Measurements from ENCODE around the gene PIMREG. TPM values are rescaled to one million over a fixed set of nuclear protein-coding genes. Genes with fewer than 3 reads are reported as not detected.

Gene PIMREG
- total RNA-seq, 4 donors from 2014 or later, result 0.31 to 0.59 TPM; not detected in 2

DNA sequence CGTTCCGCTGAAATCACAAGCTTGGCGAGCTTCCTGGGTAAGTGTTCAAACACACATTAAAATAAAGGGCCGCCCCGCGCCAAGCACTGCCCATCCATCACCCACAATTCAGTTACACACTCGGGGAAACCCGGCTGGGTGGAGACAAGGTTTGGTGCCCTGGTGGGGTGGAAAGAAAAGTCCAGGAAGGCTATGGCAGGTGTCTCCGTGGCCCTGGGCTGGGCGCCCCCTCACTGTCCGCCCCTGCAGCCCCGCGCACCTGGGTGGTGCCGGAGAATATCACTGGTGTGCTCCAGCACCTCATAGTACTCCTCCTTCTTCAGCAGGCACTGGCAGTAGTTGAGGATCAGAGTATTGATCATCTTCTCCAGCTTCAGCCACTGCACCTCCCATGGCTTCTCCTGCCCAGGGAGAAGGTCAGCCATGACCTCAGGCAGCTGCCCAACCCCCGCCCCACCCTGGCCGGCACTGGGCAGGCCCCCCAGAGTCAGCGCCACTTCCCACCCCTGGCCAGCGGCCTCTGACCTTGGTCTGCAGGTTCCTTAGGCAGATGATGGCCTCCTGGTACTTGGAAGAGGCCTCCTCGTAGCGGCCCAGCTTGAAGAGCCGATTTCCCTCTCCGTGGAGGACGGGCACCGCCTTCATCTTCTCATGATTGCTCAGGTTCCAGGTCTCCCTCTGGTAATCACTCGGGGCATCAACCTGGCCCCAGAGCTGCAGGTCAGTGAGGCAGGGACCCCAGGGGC lies 17.7 kb upstream of the PIMREG start:
- no peak for ATAC-seq
- peaks cover 0 to 5% (median 0%) of the 10 kb centered on the region in 3 donors for H3K4me1 ChIP-seq
- H3K9me3 ChIP-seq, result peaks cover 0 to 8% (median 0%) of the 10 kb centered on the region in 3 donors
- H3K27ac ChIP-seq, result no peak overlapping the region
- no peak overlapping the region for H3K4me3 ChIP-seq
- H3K36me3 ChIP-seq, result no peaks in the 10 kb centered on the region
- H3K27me3 ChIP-seq, result peaks cover 39% of the 10 kb centered on the region
- 83 to 84% methylated on average over 3 to 8 of the region's 25 CpGs for WGBS, 2 donors (ENCODE audit: low coverage in 1 of 2)
- TF ChIP-seq CTCF (IDR thresholded peaks at IDR 0.05), result no peak
- TF ChIP-seq POLR2AphosphoS5 (IDR thresholded peaks at IDR 0.05), result no peak
- no peak for TF ChIP-seq EP300 (IDR thresholded peaks at IDR 0.05)
- no peak for TF ChIP-seq POLR2A (IDR thresholded peaks at IDR 0.05)

DNA sequence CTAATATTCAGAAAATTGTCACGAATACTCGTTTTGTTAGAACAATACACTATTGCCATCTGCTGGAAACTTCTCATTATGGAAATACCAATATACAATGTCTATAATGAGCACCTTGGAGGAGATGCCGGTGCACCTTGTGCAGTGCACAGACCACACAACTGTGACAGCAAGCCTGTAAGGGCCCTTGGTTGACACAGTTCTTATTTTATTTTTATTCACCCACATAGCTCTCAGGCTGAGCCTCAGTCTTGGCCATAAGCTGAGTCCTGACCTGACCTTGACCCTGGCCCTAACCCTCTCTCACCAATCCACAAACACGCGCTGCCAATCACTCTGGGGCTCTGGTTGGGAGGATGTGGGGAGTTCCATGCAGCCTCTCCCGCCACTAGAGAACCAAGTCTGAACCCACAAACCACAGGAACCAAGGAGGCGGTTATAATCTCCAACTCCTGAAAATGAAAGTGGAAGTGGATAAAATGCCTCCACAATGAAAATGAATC lies 16.9 kb upstream of the PIMREG start:
- Histone ChIP-seq H3K36me3 (no peaks in the 10 kb centered on the region), H3K27ac (no peak overlapping the region), H3K4me3 (no peak overlapping the region), H3K27me3 (peaks cover 31% of the 10 kb centered on the region), H3K9me3 (peaks cover 0 to 8% (median 0%) of the 10 kb centered on the region in 3 donors), H3K4me1 (no peaks in the 10 kb centered on the region)
- no peak for ATAC-seq
- WGBS, 2 donors (ENCODE audit: low coverage in 1 of 2), result 63 to 77% methylated on average over 7 of the region's 7 CpGs
- no peak for TF ChIP-seq POLR2AphosphoS5 (IDR thresholded peaks at IDR 0.05)
- no peak for TF ChIP-seq EP300 (IDR thresholded peaks at IDR 0.05)
- no peak for TF ChIP-seq POLR2A (IDR thresholded peaks at IDR 0.05)
- TF ChIP-seq CTCF (IDR thresholded peaks at IDR 0.05), result no peak

GRCh38 chr17:6428207-6428965 lies 15.9 kb upstream of the PIMREG start:
- TF ChIP-seq CTCF (IDR thresholded peaks at IDR 0.05), result no peak
- TF ChIP-seq POLR2A (IDR thresholded peaks at IDR 0.05), result no peak
- no peak for TF ChIP-seq EP300 (IDR thresholded peaks at IDR 0.05)
- 100% methylated on average over 1 of the region's 17 CpGs; no CpG with 5 or more reads in 1 of the 2 donors for WGBS, 2 donors (ENCODE audit: low coverage in 1 of 2)
- Histone ChIP-seq H3K4me3 (no peak overlapping the region), H3K4me1 (no peaks in the 10 kb centered on the region), H3K36me3 (no peaks in the 10 kb centered on the region), H3K9me3 (peaks cover 0 to 8% (median 0%) of the 10 kb centered on the region in 3 donors), H3K27me3 (peaks cover 20% of the 10 kb centered on the region), H3K27ac (no peak overlapping the region)
- no peak for ATAC-seq

DNA sequence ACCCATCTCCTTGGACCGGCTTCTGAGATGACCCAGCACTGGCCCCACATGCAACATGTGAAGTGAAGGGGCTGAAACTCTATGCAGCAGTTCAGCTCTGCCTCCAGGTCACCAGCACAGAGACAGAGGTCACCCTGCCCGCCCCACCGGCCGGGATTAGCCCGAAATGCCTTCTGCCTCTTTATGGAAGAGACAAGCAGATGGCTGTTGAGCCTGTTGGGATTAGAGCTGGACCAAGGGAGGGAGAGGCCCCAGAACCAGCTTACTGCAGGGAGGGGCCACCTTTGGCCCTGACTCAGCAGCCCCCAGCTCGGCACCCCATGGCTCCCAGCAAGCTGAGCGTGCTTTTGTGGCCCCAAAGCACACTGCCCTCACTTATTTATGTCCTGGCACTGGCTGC lies 15.0 kb upstream of the PIMREG start:
- Histone ChIP-seq H3K9me3 (peaks cover 0 to 8% (median 0%) of the 10 kb centered on the region in 3 donors), H3K27me3 (peaks cover 12% of the 10 kb centered on the region), H3K27ac (no peak overlapping the region), H3K36me3 (no peaks in the 10 kb centered on the region), H3K4me3 (no peak overlapping the region), H3K4me1 (no peaks in the 10 kb centered on the region)
- no peak for ATAC-seq
- no peak for TF ChIP-seq POLR2A (IDR thresholded peaks at IDR 0.05)
- no peak for TF ChIP-seq EP300 (IDR thresholded peaks at IDR 0.05)
- no peak for TF ChIP-seq CTCF (IDR thresholded peaks at IDR 0.05)
- TF ChIP-seq POLR2AphosphoS5 (IDR thresholded peaks at IDR 0.05), result no peak
- no CpG with 5 or more reads among the region's 7 CpGs for WGBS, 2 donors (ENCODE audit: low coverage in 1 of 2)
